Gastroesophageal sphincter (tissue), 4 donors: ENCODE results near the gene SORCS1. TPM values are rescaled to one million over a fixed set of nuclear protein-coding genes. Genes with fewer than 3 reads are reported as not detected.
"Not testable (repeated sequence)": the region's sequence is repeated elsewhere in the genome, so short reads cannot be mapped to it uniquely, and the experiment has no call there.

ENCODE experiments used
- ATAC-seq: fragments of 150-250 bp; one replicate; pipeline ENCODE4 v1.9.1; 2016; ENCODE audit warnings: mild to moderate bottlenecking, moderate library complexity
- H3K27ac ChIP-seq, 4 donors: fragments of 200-600 bp; sonication (generic) in 3 of 4; 1 replicate in 3 of 4; 2 replicates in 1 of 4; pipeline ENCODE4 v1.5.1; 2016 to 2019
- H3K27me3 ChIP-seq: fragments of 200-600 bp; sonication (generic); one replicate; pipeline ENCODE4 v1.5.1; 2019
- H3K36me3 ChIP-seq, 2 donors: fragments of 200-600 bp; sonication (generic); one replicate each; pipeline ENCODE4 v1.5.1; 2019; ENCODE audit warnings: control low read depth in 1 of 2
- H3K4me1 ChIP-seq, 3 donors: fragments of 200-600 bp; sonication (generic); 1 replicate in 2 of 3; 2 replicates in 1 of 3; pipeline ENCODE4 v1.5.1; 2016 to 2019; ENCODE audit warnings: control low read depth in 2 of 3
- H3K4me3 ChIP-seq, 2 donors: fragments of 200-600 bp; sonication (generic); one replicate each; pipeline ENCODE4 v1.5.1; 2019; ENCODE audit warnings: mild to moderate bottlenecking in 1 of 2, moderate library complexity in 1 of 2
- H3K9me3 ChIP-seq, 3 donors: fragments of 200-600 bp; sonication (generic); one replicate each; pipeline ENCODE4 v1.5.1; 2017 to 2019; ENCODE audit warnings: control low read depth in 2 of 3
- CTCF ChIP-seq, 4 experiments: fragments of 200-600 bp in 2 of 4; fragments of 450-650 bp in 2 of 4; sonication (generic) in 1 of 4; IDR thresholded peaks; one replicate each; pipeline ENCODE4 v1.5.1; 2017 to 2019; ENCODE audit warnings: antibody characterized with exemption in 4 of 4, mild to moderate bottlenecking in 2 of 4, moderate library complexity in 2 of 4
- EP300 ChIP-seq: sonication (generic); formaldehyde crosslinking; IDR thresholded peaks from one replicate; pipeline ENCODE4 v1.6.1; 2017; ENCODE audit warnings: antibody characterized with exemption, mild to moderate bottlenecking
- POLR2A ChIP-seq, 2 donors: fragments of 450-650 bp; IDR thresholded peaks; one replicate each; pipeline ENCODE4 v1.6.1; 2017; ENCODE audit warnings: antibody characterized with exemption in 2 of 2, mild to moderate bottlenecking in 2 of 2, moderate library complexity in 1 of 2
- POLR2AphosphoS5 ChIP-seq: sonication (generic); formaldehyde crosslinking; IDR thresholded peaks from one replicate; pipeline ENCODE4 v1.6.1; 2017; ENCODE audit warnings: antibody characterized with exemption
- WGBS, 2 donors: methylation state at CpG; one replicate each; pipeline ENCODE4 v1.1.5; 2018; ENCODE audit warnings: low coverage in 1 of 2; 5-methylcytosine and 5-hydroxymethylcytosine counted together
- total RNA-seq, 4 donors: library from RNA; depleted of rRNA; stranded (reverse); fragments of >200 nt; gene quantifications; one replicate each; pipeline ENCODE4 v1.1.0, GENCODE V29; 2016

SORCS1 gene
- total RNA-seq, 4 donors from 2014 or later = 8.5 to 18.6 (median 10.0) TPM

GRCh38 chr10:107031931-107032699 is 132.4 kb downstream of the SORCS1 start:
- Histone ChIP-seq H3K36me3 (no peaks in the 10 kb centered on the region), H3K27ac (no peak overlapping the region), H3K4me1 (no peaks in the 10 kb centered on the region), H3K4me3 (no peak overlapping the region), H3K27me3 (peaks cover 8% of the 10 kb centered on the region), H3K9me3 (no peaks in the 10 kb centered on the region)
- 54 to 65% methylated on average over 3 to 5 of the region's 5 CpGs for WGBS, 2 donors
- no peak for ATAC-seq
- no peak for TF ChIP-seq POLR2AphosphoS5
- TF ChIP-seq EP300 = no peak
- no peak for TF ChIP-seq POLR2A (IDR thresholded peaks at IDR 0.05)
- no peak for TF ChIP-seq CTCF (IDR thresholded peaks at IDR 0.05)

GRCh38 chr10:107028236-107028635 is 136.3 kb downstream of the SORCS1 start:
- Histone ChIP-seq H3K4me3 (no peak overlapping the region), H3K36me3 (no peaks in the 10 kb centered on the region), H3K4me1 (no peaks in the 10 kb centered on the region), H3K27me3 (peaks cover 2% of the 10 kb centered on the region), H3K27ac (no peak overlapping the region), H3K9me3 (no peaks in the 10 kb centered on the region)
- no peak for ATAC-seq
- WGBS, 2 donors = 81 to 92% methylated on average over 2 of the region's 2 CpGs
- TF ChIP-seq EP300 = no peak
- no peak for TF ChIP-seq POLR2A (IDR thresholded peaks at IDR 0.05)
- TF ChIP-seq POLR2AphosphoS5 = no peak
- TF ChIP-seq CTCF (IDR thresholded peaks at IDR 0.05) = no peak

- no peaks in the 10 kb centered on the region for H3K27me3 ChIP-seq
- H3K4me1 ChIP-seq = no peaks in the 10 kb centered on the region
- H3K9me3 ChIP-seq = no peaks in the 10 kb centered on the region
- 48 to 58% methylated on average over 4 of the region's 4 CpGs for WGBS, 2 donors
- TF ChIP-seq POLR2A (IDR thresholded peaks at IDR 0.05) (no peak), EP300 (no peak), POLR2AphosphoS5 (no peak), CTCF (IDR thresholded peaks at IDR 0.05) (no peak)
- ATAC-seq = no peak
- no peak overlapping the region for H3K27ac ChIP-seq
- no peaks in the 10 kb centered on the region for H3K36me3 ChIP-seq
- no peak overlapping the region for H3K4me3 ChIP-seq
These were observed 138.8 kb downstream of the SORCS1 start for GRCh38 chr10:107025676-107026075.

GRCh38 chr10:107024033-107024432 is 140.5 kb downstream of the SORCS1 start:
- not testable (repeated sequence) for H3K4me1 ChIP-seq, H3K9me3 ChIP-seq, H3K4me3 ChIP-seq, H3K27ac ChIP-seq, H3K36me3 ChIP-seq, H3K27me3 ChIP-seq, ATAC-seq
- no CpG with 5 or more reads among the region's 3 CpGs for WGBS, 2 donors

- 71 to 82% methylated on average over 6 of the region's 6 CpGs for WGBS, 2 donors
- no peak overlapping the region for H3K27ac ChIP-seq
These were observed 141.7 kb downstream of the SORCS1 start for GRCh38 chr10:107022600-107023354.

More at GRCh38 chr10:107022600-107023354, 141.7 kb downstream of the SORCS1 start:
- ATAC-seq = no peak
- Histone ChIP-seq H3K27me3 (no peaks in the 10 kb centered on the region), H3K4me3 (no peak overlapping the region), H3K36me3 (no peaks in the 10 kb centered on the region), H3K4me1 (no peaks in the 10 kb centered on the region), H3K9me3 (no peaks in the 10 kb centered on the region)
- TF ChIP-seq EP300 (no peak), POLR2AphosphoS5 (no peak), POLR2A (IDR thresholded peaks at IDR 0.05) (no peak), CTCF (IDR thresholded peaks at IDR 0.05) (no peak)
